Stimulated activated CD4-positive, alpha-beta T cell treated with anti-CD3 and anti-CD28 coated beads, Interleukin-15, amount 100 ng/mL, for 48 hours (primary cell): ENCODE results near the gene NMRK1.

Experiments
- DNase-seq, 2 donors: peaks; one replicate each; pipeline ENCODE4 v3.0.0-alpha.2; 2020; ENCODE audit warnings: low read depth in 2 of 2

The NMRK1 gene

DNA sequence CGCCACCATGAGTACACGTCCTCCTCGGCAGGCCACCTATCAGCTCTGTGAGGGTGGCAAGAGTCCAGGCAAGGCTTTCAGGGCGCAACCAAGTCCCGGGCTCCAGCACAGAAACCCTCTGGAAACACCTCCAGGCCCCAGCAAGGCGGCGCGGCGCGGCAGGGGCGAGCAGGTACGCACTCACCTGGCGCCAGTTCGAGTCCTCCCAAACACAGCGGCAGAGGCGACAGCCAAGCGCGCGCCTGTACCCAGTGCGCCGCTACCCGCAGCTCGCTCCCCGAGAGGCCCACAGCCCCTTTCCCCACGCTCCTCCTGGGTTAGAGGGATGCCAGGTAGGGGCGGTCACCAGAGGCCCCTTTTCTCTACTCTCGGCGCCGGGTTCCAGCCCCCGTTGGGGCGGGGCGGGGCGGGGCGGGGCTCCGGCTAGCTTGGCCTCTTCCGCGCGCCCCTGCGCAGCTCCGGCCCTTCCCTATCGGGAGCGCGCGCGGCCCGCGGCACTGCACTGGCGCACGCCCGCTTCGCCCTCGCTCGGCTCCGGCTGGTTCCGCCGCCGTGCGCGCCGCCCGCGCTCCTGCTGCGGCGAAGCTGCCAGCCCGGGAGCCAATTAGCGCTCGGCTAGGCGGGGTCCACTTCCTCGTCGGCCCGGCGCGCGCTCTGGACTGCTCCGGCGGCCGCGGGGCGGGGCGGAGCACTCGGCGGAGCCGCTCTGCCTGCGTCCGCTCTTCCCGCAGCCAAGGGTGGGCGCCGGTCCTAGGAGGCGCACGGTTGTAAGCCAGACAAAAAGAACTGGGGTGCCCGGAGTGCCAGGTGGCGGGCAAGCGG lies at the start of gene NMRK1, which contains the start of gene OSTF1:
TSS of gene NMRK1 (minus strand) at position 332 of the 822 bp plus-strand sequence. CDS start 5,040 bp downstream, outside the sequence.
TSS of gene OSTF1 (plus strand) at position 691 of the 822 bp plus-strand sequence. CDS start 179 bp downstream, outside the sequence.
- peak; percentile 88 for DNase-seq

DNA sequence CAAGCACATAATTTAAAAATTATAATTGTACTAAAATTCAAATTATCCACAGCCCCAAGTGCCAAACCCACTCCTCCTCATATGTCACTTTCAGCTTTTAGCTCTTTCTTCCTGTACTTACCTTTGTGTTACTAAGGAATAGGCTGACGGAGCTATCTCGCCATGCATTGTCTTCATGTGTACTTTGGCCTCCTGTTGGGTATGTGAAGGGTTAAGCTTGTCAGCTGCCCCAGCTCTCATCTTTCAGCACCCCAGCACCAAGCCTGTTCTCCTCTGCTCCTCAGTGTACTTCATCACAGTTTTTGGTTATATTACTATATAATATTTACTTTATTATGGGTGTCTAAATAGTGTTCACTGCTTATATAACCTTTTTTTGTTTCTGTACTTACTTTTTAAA lies 46.5 kb upstream of the NMRK1 start:
- no peak for DNase-seq

DNA sequence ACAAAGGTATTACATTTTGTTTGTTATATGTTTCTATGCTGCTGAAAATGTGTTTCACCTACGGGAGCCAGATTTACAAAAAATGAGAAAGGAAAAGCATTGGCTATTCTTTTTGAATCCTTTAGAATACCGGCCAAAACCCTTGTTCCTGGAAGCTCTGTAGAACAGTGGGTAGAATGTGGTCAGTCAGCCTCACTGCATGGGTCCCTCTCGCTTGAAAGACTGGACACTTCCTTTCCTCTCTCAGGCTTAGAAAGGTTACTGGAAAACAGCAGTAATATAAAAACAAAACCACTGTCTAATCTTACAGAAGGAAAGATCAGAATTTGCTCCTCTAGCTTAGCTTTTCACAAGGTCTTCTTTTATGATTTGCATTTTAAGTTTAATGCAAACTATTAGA lies 45.4 kb upstream of the NMRK1 start:
- no peak for DNase-seq

DNA sequence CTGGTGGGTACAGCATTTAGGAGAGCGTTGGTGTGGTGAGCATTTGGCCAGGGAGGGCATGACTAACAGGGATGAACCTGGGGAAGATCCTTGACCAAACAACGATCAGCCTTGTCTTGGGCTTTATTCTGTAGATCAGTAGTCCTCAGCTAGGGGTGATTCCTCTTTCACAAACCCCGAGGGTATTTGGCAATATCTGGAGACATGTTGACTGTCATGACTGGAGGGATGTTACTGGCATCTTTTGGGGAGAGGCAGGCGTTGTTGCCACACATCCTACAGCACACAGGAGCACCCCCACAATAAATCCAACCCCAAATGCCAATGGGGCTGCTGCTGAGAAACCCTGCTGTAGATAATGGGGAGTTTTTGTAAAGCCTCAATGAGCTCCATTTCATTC lies 44.3 kb upstream of the NMRK1 start:
- no peak for DNase-seq

DNA sequence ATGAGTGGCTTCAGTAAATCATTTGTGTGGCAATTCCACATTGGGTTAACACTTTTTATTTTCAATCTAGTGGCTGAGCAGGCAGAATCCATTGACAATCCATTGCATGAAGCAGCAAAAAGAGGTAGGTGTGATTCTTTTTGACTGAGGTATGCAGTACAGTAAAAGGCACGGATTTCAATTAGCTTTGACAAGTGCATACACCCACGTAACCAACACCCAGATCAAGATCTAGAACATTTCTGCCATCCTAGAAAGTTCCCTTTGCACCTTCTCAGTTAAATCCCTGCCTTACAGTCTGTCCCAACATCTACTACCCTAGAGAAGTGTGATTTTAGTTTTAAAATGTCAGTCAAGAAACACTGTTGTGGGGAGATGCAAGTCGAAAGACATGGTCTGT lies 43.7 kb upstream of the NMRK1 start:
- no peak for DNase-seq

DNA sequence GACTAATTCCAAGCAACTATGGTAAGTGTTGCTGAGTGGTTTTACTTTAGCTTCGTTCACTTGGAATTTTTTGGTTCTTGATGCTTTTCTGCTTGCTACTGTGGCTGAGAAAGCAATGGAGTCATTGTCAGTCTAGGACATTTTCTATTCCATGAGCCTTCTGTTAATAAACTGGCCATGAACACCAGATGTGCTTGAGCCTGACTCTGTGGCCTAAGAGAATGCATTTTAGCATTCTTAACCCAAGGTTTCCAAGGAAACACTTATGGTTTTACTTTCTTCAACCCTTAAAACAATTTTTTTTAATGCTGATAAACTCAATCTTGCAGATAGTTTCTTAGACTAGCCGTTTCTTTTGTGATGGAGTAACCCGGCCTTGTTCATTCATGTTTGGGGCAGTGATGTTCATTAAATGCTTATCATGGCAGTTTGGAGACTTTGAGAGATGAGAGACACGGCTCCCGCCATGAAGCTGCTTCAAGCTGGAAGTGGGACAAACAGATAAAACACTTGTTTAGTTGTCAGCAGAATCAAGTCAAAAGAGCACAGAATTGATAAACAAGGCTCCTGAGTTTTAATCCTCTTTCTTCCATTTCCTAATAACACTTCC lies 42.8 kb upstream of the NMRK1 start:
- DNase-seq, result no peak

DNA sequence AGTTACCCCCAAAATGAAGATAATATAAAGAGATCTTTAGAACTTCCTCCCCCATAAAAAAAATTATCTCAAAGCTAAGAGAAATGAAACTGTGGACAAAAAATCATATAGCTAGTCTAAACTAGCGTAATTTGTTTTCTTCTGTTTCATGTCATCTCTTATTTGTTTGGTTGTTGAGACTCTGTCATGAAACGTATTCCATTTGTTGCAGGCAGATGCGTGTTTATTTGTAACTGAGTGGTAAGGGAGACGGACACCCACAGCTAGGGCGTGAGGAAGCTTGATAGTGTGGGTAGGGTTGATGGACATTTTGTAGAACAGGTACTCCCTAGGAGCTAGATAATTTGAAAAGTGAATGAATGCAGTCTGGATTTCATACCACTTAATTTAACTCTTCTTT lies 42.2 kb upstream of the NMRK1 start:
- DNase-seq, result no peak

DNA sequence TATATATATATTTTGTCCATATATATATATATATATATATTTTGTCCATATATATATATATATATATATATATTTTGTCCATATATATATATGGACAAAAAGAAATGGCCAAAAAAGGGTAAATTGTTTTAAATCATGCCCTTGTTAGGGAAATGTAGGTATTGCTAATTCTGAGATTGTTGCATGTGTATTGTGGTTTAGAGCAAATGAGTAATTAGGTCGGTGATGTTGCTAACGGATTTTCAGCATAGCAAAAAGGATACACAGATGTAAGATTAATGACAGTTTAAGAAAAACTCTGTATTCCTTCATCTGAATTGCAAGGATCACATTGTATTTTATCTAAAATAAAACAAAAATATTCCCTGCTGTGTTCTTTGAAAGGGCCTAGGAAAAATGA lies 40.6 kb upstream of the NMRK1 start:
- DNase-seq, result no peak

DNA sequence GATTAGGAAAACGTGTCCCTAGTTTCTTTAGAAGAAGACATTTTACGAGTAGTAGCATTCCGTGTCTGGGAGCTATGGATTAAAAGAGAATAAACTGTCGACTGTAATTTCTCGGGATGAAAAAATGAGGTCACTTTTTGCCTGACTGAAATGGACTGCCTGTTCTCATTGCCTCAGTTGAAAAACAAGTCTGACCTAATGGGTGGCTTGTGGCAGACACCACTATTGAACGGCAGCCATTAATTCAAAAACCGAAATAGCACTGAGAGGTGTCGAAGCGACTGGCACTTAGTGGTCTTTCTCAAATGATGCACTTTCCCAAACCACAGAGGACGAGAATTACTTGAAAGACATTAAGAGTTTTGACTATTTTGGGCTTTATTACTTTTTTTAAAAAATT lies 35.7 kb upstream of the NMRK1 start:
- DNase-seq, result no peak

DNA sequence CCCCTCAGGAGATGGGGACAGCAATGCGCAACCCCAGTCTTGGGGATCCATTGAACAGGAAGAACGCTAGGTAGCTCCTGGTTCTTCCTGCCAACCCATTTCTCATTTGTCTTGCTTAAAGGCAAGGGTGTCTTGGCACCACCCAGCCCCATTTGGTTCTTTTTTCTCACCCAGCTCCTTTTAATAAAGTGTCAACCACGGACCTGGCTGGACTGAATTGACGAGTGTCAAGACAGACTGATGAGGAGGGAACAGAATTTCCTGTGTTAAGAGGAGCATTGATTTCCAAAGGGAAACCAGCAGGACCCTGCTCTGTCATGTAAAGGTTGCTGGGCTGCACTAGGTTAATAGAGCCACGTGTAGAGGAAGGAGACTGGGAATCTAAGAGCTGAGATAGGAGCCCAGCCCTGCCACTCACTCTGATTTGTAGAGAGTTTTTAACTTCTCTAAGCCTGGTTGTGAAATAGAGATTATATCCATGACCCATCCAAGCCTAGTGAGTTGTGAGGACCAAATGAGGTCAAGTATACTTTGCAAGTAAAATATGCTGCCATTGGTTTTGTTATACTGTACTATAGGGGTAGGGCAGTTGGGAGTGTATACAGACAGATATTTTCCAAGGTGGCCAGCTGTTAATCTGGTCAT lies 34.1 kb upstream of the NMRK1 start:
- DNase-seq, result no peak

DNA sequence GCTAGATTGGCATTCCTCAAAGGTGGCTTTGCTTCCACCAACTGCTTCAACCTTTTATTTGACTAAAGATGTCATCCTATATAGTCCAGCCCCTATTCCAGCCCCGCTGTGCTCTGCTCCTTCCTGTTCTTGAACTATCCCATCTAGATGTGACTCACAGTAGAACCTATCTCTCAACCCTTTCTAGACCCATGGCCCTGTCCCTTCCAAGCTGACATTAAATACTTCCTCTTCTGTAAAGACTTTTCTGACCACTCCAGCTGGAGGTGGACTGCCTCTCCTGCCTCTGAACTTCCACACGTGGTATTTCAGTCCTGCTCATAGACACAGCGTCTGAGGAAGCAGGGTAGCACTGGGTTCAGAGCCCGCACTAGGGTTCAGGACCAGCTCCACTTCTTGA lies 32.7 kb upstream of the NMRK1 start:
- DNase-seq, result no peak

DNA sequence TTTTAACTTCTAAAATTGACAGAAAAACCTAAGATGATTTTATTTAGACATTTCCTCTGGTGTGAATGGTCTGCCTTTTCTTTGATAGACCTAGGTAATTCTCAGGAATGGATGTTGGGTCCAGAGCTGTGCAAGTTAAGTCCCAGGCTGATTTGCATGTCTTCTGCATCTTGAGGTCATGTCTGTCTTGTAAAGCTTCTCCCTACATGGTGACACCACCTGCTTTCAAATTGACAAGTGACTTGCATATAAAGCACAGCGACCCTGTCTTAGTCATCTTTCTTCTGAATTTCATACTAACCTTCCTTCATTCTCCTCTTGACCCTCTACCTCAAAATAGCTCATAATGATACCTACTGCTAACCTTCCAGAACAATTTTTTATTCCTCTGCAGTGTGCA lies 29.6 kb upstream of the NMRK1 start:
- DNase-seq, result peak in 1 of 2 donors; percentile 4

DNA sequence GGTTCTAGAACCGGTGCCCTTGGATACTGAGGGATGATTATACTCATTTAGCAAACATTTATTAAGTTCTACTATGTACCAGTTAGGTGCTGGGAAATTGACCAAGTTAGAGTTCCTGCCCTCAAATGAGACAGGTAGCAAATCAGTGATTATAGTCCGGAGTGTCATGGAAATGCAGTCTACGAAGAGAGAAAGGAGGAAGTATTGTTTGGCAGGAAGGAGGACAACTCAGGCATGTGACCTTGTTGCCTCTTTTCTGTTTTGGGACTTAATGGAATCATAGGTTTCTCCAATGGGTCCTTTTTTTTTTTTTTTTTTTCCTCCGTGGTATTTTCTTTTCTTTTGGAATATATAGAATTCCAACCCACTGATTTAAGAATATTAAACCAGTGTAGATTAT lies 28.4 kb upstream of the NMRK1 start:
- no peak for DNase-seq

DNA sequence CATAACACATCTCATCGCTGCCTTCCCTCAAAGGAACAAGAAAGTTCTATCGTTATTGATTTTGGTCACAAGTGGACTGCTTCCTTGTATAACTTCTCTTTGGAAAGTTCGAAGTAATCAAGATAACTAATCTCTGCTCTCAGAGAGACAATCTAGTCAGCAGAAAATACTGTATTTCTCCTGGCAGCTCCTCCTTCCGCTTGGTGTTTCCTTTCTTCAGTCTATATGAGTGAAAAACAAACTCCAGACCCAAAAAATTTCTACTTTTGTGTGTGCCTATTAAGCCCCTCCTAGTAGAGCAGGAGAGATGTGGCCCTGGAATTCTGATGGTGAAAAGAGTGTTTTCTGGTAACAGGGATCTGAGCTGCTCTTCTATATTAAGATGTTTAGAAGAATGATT lies 24.8 kb upstream of the NMRK1 start:
- DNase-seq, result no peak

DNA sequence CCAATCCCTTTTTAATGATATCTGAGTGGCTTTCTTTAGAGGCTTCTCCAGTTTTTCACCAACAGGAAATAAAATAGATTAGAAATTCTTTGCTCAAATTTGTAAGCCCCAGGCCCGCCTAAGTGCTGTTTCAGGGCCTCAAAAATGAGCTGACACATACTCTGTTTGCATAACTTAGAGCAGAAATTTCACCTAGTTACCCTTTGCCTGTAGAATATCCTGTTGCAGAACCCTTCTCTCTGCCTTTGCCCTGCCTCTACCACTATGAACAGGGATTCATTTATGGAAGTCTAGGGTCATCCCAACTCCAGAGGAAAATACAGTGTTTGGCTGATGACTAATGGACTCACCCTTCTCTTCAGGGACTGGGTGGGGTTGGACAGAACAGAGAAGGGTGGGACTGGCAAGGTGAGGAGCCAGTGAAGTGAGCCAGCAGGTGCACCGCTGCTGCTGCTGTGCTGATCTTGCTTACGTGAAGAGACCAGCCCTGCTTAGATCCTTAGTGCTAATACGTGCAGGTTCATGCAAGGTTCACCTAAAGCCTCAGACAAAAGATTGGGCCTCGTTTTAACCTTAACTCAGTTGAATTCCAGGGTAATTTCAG lies 23.2 kb upstream of the NMRK1 start:
- DNase-seq, result no peak

DNA sequence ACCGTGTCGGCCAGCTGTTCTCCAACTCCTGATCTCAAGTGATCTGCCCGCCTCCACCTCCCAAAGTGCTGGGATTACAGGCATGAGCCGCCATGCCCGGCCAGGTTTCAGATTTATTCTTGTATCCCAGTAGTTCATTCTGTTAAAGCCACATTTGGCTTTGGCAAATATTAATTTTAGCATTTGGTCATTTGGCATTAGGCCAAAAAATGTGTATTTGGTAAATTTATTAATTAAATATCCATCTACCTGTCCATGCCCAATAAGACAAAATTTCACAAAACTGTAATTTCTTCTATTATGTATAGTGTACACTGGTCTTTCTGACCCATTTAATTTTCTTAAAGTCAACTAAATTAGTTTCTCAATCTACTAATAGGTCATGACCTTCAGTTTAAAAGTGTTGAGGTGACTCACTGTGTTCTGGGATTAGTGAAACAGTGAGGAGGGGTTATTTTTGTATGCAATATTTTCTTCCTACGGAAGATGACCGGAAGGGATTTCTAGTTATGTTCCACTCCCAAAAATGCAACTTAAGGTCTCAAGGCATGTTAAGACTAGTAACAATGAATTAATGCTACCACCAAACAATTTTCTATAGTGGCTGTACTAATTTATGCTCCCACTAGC lies 21.4 kb upstream of the NMRK1 start:
- no peak for DNase-seq

DNA sequence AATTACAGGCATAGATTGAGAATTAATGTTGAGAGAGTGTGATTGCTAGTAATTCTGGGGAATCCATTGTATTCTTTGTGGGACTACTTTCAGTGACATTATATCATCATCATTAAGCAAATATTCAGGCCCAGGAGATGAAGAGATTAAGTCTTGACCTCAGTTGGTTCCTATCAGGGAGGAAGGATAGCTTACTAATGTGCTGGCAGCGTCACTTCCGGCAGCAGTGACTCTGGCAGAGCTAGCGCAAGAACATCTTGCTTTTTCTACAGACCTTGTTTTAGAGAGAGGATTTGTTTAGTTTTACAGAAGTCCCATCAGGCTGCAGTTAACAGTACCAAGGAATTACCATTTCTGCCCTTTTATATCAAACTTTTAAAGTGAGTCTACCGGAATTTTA lies 20.6 kb upstream of the NMRK1 start:
- no peak for DNase-seq

DNA sequence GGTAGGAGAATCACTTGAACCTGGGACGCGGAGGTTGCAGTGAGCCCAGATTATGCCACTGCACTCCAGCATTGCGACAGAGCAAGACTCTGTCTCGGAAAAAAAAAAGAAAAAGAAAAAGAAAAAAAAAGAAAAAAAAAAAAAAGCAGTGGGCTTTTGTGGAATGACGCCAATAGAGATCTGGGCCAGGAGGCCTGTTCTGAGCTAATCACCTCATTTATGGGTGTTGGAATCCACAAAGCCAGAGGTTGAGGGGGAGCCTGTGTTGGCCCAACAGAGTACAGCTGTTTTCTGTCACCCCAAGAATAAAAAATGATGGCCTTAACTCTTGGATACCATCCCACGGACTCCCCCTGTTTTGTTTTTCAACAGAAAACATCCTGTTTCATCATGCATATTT lies 18.9 kb upstream of the NMRK1 start:
- DNase-seq, result no peak

DNA sequence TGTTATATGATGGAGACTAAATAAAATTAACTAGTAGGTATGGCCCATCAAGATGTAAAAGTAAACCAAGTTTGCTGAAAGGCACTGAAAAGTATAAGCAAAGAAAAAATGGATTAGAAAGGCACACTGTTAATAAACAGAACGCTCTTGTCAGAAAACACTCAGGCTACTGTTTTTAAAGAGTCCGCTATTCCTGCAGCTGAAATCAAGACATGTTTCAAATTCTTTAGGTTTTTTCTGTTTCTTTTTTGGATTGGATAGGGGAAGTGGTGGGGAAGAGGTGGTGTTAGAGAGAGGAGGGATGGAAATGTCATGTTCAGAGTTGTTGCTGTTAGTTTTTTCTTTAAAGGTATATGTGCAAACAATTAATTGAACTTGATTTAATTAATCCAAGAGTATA lies 17.9 kb upstream of the NMRK1 start:
- DNase-seq, result no peak

DNA sequence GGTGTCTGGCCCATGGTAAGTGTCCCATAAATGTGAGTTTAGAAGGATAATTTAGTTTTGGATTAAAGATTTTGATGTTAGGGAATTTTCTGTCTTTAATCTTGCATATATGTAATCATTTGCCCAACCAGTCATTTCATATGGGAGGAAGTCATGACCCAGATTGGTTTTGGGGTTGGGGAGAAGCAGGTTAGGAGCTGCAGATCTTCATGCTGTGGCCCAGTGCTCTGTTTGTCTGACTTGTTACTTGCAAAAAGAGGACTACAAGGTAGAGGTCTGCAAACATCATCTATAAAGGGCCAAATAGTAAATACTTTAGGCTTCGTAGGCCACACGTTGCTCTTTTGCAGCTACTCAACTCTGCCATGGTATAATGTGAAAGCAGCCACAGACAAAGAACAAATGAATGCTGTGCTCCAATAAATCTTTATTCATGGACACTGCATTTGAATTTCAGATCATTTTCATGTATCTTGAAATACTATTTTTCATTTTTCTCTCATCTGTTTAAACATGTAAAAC lies 17.1 kb upstream of the NMRK1 start:
- DNase-seq, result no peak

DNA sequence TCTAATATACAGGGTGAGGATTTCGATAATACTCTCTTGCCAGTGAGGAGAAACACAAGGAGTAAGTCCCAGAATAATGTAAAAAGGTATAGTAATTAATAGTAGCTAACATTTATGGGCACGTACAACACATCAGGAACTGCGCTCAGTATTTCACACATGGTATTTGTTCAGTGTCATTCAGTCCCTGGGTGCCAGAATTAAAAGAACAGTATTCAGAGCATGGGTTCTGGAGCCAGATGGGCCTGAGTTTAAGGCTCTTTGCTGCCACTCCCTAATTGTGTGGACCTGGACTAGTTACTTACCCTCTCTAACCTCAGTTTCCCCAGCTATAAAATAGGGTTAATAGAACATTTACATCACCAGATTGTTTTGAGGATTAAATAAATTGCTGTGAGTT lies 16.7 kb upstream of the NMRK1 start:
- DNase-seq, result no peak
